WTC11 (cell line): ENCODE results near the gene TMEM271.

Experiments
- CREB1 ChIP-seq: sonication (generic); formaldehyde crosslinking; IDR thresholded peaks from 2 replicates; pipeline ENCODE4 v1.8.0; 2023; ENCODE audit warnings: mild to moderate bottlenecking, missing genetic modification reagents
- CREM ChIP-seq: sonication (generic); formaldehyde crosslinking; IDR thresholded peaks from 2 replicates; pipeline ENCODE4 v1.8.1; 2022; ENCODE audit warnings: mild to moderate bottlenecking, missing genetic modification reagents, moderate library complexity
- ELF4 ChIP-seq: sonication (generic); formaldehyde crosslinking; IDR thresholded peaks from 2 replicates; pipeline ENCODE4 v1.8.1; 2022; ENCODE audit warnings: low read depth, mild to moderate bottlenecking, moderate library complexity, missing genetic modification reagents
- FOXP1 ChIP-seq: sonication (generic); formaldehyde crosslinking; IDR thresholded peaks from 2 replicates; pipeline ENCODE4 v1.8.0; 2022; ENCODE audit warnings: missing genetic modification reagents, mild to moderate bottlenecking, moderate library complexity, borderline replicate concordance
- MYBL2 ChIP-seq: sonication (generic); formaldehyde crosslinking; IDR thresholded peaks from 2 replicates; pipeline ENCODE4 v1.8.1; 2023; ENCODE audit warnings: mild to moderate bottlenecking, moderate library complexity, missing genetic modification reagents
- TEAD4 ChIP-seq: sonication (generic); formaldehyde crosslinking; IDR thresholded peaks from 2 replicates; pipeline ENCODE4 v1.8.0; 2022; ENCODE audit warnings: mild to moderate bottlenecking, missing genetic modification reagents
- ZNF232 ChIP-seq: sonication (generic); formaldehyde crosslinking; IDR thresholded peaks from 2 replicates; pipeline ENCODE4 v1.8.0; 2022; ENCODE audit warnings: mild to moderate bottlenecking, missing genetic modification reagents
- TF ChIP-seq, protein P1 (sequence below): sonication (generic); formaldehyde crosslinking; IDR thresholded peaks from 2 replicates; pipeline ENCODE4 v1.8.1; 2023; ENCODE audit warnings: mild to moderate bottlenecking, missing genetic modification reagents, moderate library complexity
- TF ChIP-seq, protein P2 (sequence below): sonication (generic); formaldehyde crosslinking; conservative IDR thresholded peaks from 2 replicates; pipeline ENCODE4 v1.8.1; 2022; ENCODE audit warnings: mild to moderate bottlenecking, missing genetic modification reagents
- TF ChIP-seq, protein P3 (sequence below): fragments of 200-600 bp; IDR thresholded peaks from 2 replicates; pipeline ENCODE4 v1.8.0; 2022; ENCODE audit warnings: antibody characterized with exemption
- TF ChIP-seq, protein P4 (sequence below): sonication (generic); formaldehyde crosslinking; IDR thresholded peaks from 2 replicates; pipeline ENCODE4 v1.8.1; 2022; ENCODE audit warnings: low read depth, missing genetic modification reagents, borderline replicate concordance
- TF ChIP-seq, protein P5 (sequence below): sonication (generic); formaldehyde crosslinking; IDR thresholded peaks from 2 replicates; pipeline ENCODE4 v1.8.1; 2023; ENCODE audit warnings: mild to moderate bottlenecking, moderate library complexity, missing genetic modification reagents
- TF ChIP-seq, protein P6 (sequence below): sonication (generic); formaldehyde crosslinking; IDR thresholded peaks from 2 replicates; pipeline ENCODE4 v1.8.1; 2023; ENCODE audit warnings: mild to moderate bottlenecking, missing genetic modification reagents

DNA sequence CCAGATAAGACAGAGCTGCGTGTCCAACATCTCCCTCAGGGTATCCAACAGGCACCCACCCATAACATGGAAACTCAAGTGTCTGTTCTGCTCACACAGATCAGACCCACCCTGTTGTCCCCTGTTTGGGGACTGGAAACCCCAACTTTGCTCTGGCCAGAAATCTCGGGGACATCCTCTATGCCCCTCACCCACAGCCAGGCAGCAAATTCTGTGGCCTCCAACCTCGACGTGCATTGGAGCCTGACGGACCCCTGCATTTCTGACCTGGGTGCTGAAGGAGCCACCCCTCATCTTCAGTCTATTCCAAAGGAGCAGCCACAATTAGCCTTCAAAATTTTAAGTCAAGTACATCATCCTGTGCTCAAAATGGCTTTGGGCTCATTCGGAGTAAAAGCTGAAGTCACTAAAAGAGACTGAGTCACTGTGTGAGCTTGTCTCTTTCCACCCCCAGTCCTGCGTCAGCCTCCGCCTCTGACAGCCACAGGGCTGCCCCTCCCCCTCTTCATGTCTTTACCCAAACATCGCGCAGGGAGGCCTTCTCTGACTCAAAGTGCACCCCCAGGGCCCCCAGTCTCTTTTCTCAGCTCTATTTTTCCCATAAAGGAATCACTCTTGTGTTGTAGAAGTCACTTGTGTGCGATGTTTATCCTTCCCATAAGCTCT is 24.9 kb upstream of the TMEM271 start:
- TF ChIP-seq, protein P1, sequence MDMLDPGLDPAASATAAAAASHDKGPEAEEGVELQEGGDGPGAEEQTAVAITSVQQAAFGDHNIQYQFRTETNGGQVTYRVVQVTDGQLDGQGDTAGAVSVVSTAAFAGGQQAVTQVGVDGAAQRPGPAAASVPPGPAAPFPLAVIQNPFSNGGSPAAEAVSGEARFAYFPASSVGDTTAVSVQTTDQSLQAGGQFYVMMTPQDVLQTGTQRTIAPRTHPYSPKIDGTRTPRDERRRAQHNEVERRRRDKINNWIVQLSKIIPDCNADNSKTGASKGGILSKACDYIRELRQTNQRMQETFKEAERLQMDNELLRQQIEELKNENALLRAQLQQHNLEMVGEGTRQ = no peak
- TF ChIP-seq FOXP1 (CRISPR knock-in tag) (no peak), TEAD4 (CRISPR knock-in tag) (no peak), CREB1 (CRISPR knock-in tag) (no peak), CREM (CRISPR knock-in tag) (no peak), ZNF232 (CRISPR knock-in tag) (no peak), MYBL2 (CRISPR knock-in tag) (no peak), ELF4 (CRISPR knock-in tag) (no peak)
- TF ChIP-seq, protein P2, sequence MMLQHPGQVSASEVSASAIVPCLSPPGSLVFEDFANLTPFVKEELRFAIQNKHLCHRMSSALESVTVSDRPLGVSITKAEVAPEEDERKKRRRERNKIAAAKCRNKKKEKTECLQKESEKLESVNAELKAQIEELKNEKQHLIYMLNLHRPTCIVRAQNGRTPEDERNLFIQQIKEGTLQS (CRISPR knock-in tag) = no peak
- TF ChIP-seq, protein P3, sequence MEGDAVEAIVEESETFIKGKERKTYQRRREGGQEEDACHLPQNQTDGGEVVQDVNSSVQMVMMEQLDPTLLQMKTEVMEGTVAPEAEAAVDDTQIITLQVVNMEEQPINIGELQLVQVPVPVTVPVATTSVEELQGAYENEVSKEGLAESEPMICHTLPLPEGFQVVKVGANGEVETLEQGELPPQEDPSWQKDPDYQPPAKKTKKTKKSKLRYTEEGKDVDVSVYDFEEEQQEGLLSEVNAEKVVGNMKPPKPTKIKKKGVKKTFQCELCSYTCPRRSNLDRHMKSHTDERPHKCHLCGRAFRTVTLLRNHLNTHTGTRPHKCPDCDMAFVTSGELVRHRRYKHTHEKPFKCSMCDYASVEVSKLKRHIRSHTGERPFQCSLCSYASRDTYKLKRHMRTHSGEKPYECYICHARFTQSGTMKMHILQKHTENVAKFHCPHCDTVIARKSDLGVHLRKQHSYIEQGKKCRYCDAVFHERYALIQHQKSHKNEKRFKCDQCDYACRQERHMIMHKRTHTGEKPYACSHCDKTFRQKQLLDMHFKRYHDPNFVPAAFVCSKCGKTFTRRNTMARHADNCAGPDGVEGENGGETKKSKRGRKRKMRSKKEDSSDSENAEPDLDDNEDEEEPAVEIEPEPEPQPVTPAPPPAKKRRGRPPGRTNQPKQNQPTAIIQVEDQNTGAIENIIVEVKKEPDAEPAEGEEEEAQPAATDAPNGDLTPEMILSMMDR = no peak
- TF ChIP-seq, protein P4, sequence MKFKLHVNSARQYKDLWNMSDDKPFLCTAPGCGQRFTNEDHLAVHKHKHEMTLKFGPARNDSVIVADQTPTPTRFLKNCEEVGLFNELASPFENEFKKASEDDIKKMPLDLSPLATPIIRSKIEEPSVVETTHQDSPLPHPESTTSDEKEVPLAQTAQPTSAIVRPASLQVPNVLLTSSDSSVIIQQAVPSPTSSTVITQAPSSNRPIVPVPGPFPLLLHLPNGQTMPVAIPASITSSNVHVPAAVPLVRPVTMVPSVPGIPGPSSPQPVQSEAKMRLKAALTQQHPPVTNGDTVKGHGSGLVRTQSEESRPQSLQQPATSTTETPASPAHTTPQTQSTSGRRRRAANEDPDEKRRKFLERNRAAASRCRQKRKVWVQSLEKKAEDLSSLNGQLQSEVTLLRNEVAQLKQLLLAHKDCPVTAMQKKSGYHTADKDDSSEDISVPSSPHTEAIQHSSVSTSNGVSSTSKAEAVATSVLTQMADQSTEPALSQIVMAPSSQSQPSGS (CRISPR knock-in tag) = no peak
- TF ChIP-seq, protein P5, sequence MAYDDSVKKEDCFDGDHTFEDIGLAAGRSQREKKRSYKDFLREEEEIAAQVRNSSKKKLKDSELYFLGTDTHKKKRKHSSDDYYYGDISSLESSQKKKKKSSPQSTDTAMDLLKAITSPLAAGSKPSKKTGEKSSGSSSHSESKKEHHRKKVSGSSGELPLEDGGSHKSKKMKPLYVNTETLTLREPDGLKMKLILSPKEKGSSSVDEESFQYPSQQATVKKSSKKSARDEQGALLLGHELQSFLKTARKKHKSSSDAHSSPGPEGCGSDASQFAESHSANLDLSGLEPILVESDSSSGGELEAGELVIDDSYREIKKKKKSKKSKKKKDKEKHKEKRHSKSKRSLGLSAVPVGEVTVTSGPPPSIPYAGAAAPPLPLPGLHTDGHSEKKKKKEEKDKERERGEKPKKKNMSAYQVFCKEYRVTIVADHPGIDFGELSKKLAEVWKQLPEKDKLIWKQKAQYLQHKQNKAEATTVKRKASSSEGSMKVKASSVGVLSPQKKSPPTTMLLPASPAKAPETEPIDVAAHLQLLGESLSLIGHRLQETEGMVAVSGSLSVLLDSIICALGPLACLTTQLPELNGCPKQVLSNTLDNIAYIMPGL (CRISPR knock-in tag) = no peak
- TF ChIP-seq, protein P6, sequence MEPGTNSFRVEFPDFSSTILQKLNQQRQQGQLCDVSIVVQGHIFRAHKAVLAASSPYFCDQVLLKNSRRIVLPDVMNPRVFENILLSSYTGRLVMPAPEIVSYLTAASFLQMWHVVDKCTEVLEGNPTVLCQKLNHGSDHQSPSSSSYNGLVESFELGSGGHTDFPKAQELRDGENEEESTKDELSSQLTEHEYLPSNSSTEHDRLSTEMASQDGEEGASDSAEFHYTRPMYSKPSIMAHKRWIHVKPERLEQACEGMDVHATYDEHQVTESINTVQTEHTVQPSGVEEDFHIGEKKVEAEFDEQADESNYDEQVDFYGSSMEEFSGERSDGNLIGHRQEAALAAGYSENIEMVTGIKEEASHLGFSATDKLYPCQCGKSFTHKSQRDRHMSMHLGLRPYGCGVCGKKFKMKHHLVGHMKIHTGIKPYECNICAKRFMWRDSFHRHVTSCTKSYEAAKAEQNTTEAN (CRISPR knock-in tag) = no peak
